ENCODE data around the gene TMIGD1. TPM values are rescaled to one million over a fixed set of nuclear protein-coding genes. Genes with fewer than 3 reads are reported as not detected.

The TMIGD1 gene
- polyA plus RNA-seq, 3 donors: not detected

DNA sequence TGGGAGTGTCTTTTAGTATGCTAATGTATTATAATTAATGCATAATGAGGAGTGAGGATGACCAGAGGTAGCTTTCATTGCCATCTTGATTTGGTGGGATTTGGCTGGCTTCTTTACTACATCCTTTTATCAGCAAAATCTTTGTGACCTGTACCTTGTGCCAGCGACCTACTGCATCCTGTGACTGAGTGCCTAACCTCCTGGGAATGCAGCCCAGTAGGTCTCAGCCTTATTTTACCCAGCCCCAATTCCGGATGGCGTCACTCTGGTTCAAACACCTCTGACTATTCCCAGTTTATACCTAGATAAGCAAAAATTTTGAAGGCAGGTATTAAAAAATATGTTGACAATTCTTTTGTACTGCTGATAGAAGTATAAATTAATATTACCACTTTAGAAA, 31.6 kb downstream of the TMIGD1 start:
- H3K27ac ChIP-seq (ENCODE audit: low read depth, low read length): no peak overlapping the region
- WGBS, 3 donors: 82 to 87% (median 83%) methylated on average over 3 of the region's 3 CpGs

DNA sequence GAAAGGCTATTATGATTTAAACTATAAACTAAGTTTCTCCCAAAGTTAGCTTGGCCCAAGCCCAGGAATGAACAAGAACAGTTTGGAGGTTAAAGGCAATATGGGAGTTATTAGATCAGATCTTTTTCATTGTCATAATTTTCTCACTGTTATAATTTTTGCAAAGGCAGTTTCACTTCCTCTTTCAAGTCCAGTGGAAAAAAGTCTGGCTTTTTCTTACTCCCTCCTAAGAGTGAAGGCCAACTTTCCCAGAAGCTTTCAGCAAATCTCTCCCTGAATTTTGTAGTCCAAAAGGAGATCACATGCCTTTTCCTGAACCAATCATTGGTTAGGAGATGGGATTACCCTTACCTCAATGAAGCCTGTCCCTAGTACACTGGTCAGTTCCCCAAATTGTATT, 33.0 kb downstream of the TMIGD1 start:
- no peak overlapping the region for H3K27ac ChIP-seq (ENCODE audit: low read depth, low read length)

DNA sequence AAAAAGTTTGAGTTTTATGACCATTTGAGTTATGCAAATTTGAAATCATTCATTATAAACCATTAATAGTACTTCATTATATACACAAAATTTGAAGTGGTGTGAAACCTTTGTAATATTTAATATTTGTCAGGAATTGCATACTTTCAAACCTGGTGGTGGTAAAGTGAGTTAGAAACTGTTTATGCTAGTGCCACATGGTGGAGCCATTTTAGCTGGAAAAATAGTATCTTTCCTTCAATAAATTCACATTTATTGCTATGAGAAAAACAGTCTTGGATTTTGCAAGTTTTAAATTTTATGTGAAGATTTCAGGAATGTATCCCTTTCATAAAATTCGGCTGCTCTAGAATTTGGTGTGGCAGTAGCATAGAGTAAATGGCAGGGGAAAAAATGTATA, 34.9 kb downstream of the TMIGD1 start:
- 76 to 82% (median 82%) methylated on average over 1 of the region's 1 CpG for WGBS, 3 donors
- no peak overlapping the region for H3K27ac ChIP-seq (ENCODE audit: low read depth, low read length)

DNA sequence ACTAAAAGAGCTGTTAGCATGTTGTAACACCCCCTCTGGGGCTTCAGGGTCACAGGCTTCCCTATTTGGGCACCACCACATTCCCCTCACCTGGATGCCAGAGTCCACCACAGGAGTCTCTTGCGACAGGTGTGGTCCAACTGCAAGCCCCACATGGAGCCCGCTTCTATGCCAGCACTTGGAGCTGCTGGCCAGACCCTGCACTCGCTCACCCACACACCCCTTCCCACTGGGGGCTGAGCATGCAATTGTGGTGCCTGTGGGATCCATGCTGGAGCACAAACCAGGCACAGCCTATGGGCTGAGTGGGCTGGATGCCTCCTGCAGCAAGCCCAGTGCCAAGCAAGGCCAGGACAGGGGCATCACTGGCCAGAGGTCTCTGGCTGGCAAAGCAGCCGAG, 36.1 kb downstream of the TMIGD1 start:
- H3K27ac ChIP-seq (ENCODE audit: low read depth, low read length): no peak overlapping the region
- WGBS, 3 donors: 91 to 95% (median 93%) methylated on average over 4 of the region's 4 CpGs

DNA sequence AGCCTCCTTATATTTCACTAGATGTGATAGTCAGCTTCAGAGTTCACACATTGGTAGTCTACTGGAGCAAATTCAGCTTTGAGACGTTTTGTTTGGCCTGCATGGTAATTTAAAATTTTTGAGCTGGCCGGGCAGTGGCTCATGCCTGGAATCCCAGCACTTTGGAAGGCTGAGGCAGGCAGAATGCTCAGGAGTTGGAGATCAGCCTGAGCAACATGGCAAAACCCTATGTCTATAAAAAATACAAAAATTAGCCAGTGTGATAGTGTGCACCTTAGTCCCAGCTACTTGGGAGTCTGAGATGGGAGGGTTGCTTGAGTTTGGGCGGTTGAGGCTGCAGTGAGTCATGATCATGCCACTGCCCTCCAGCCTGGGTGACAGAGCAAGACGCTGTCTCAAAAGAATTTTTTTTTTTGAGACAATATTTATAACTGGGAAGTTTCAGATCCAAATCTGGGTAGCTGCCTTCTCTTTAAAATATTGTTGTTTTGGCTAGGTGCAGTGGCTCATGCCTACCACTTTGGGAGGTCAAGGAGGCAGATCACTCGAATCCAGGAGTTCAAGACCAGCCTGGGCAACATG, 37.3 kb downstream of the TMIGD1 start:
- 67 to 76% (median 73%) methylated on average over 5 of the region's 5 CpGs for WGBS, 3 donors
- no peak overlapping the region for H3K27ac ChIP-seq (ENCODE audit: low read depth, low read length)

DNA sequence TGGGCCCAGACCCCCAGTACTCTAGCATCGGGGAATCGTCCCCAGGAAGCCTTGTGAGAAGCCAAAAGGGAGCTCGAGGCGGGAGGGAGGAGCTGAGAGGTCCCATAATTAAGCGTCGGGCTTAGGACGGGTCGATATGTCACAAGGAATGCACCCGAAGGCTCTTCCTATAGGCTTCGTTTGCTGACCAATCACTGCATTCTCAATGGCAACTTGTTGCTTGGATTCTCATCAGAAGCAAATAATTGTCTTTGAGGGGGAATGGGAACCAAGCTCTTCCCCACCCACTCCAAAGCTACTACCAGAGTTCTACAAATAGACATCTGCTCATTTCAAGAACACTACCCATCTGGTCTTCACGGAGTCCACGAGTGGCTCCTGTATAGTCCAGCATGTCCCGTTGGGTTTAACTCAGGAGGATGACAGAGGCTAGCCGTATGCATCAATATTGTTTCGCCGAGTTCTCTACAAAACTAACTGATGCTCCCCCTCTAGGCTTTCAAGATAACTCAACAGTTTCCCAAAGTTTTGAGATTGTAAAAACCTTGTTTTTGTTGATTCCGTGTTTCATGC, 41.5 kb downstream of the TMIGD1 start:
- no peak overlapping the region for H3K27ac ChIP-seq (ENCODE audit: low read depth, low read length)
- WGBS, 3 donors: 28 to 32% (median 29%) methylated on average over 17 of the region's 17 CpGs

DNA sequence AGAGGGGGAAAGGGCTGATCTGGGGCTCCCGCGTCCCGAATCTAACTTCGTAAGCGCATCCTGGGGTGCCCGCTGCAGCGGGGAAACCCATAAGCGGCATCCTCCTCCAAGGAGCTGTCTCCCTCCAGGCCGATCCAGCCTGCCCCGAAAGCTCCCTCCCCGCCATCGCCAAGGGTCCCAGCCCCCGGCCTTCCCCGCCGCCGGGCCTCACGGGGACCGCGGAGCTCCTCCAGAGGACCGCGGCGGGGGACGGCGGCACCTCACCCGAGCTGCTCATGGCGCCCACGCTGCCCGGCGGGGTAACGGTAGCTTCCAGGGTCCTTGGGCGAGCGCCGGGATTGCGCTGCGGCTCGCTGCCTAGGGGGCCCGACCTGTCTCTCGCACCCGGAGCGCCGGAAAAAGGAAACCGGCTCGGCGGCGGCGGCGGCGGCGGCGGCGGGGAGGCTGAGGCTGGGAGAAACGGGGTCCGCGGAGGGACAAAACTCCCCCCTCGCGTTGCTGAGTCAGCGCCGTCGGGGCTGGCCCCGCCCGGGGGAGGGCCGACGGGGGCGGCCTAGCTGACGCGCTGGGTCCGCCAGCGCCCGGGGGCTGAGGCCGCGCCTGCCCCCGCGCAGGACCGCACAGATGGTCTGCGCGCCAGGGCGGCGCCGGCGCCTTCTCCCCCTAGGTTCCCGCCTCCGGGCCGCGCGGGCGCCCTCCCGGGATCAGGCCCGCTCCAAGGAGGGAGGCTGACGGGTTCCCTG, 42.1 kb downstream of the TMIGD1 start, which contains the start of gene BLMH:
Gene BLMH, minus strand, starts transcription at position 402 of the 743 bp plus-strand sequence. Its CDS starts 125 bp downstream, at position 277.
- no peak within 1 kb of the TSS for H3K27ac ChIP-seq (ENCODE audit: low read depth, low read length)
- 0 to 1% (median 0%) methylated on average over 67 to 88 of the region's 89 CpGs for WGBS, 3 donors

DNA sequence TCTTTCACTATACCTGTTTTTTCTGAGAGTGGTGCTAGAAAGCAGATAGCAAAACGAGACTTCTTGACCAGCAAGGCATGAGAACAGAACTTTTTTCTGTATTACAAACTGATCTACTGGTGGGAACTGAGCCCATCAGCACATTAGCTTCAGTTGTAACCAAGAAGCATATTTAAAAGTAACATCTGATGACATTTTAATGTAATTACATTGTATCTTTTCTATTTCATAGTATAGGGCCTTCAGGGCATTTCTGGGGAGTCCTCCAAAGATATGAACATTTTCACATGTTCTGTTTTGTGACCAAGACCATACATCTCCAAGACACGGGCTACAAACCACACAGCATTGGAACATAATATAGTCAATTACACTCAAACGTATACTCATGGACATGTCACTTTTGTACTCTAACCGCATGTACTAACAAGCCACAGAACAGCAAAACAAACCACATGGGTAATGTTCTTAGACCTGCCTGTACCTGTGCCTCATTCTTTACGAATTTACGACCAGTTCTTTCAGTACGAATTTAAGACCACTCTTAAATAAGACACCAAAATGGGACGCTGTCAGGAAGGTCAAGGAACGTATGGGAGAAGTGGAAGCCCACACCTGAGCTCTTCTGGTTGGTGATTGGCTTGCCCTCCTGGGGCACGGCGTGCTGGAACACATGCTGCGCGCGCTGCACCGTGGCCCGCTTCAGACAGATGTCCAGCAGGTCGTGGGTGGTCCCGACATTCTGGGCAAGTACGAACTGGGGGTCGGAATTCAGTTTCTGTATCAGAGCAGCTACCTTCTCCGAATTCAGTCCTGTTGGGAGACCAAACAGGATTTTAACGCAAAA, 42.9 kb downstream of the TMIGD1 start:
- 4 to 5% (median 4%) methylated on average over 22 of the region's 22 CpGs for WGBS, 3 donors
- no peak overlapping the region for H3K27ac ChIP-seq (ENCODE audit: low read depth, low read length)

DNA sequence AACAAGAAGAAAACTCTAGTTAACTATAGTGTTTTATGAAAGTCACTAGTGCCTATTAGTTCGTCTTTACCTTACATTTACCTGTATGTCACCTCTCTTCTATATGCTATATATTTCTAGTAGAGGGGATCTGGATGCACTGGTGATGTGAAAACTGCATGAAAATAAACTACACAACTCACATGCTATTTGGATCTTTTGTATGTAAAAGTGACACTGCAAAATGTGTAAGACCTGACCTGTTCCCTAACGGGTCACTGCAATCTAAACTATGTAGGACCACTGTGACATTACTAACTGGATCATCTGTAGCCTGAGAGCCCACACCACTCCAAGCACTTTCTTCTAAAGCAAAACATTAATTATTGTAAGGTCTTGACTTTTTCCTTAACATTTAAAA, 43.8 kb downstream of the TMIGD1 start:
- WGBS, 3 donors: 72 to 86% (median 84%) methylated on average over 2 of the region's 2 CpGs
- H3K27ac ChIP-seq (ENCODE audit: low read depth, low read length): no peak overlapping the region

DNA sequence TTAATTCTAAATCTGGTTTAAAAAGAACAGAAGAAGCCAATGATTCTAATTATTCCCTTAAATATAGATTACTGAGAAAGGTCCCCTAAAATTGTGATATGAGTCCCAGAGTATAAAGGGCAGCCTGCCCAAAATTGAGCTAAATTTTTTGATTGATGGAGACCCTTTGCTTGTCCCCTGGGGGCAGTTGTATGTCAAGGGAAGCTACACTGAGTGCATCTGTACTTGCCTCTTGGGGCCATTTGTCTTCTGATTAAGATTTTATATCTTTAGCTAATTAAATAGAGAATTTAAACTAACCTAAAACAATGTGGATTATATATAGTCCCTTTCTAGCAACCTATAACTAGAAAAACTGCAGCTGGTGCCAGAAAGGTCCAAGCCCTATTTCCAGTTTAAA, 54.7 kb downstream of the TMIGD1 start:
- H3K27ac ChIP-seq (ENCODE audit: low read depth, low read length): no peak overlapping the region

DNA sequence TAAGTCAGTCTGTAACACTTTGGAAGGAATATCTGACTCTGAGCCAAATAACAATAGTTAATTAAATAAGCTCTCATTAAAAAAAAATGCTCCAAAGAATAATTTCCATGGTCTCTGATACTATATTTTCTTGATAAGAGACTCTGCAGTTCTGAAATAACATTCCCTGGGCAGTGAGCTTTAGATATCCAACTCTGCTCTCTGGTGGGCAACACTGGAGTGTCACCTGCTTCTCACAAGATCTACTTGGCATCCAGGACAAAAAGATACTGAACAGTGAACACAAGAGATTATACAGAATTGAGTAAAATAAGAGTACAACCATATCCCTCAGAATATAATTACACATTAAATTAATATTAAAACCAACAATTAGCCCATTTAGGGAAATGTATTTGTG, 55.8 kb downstream of the TMIGD1 start:
- H3K27ac ChIP-seq (ENCODE audit: low read depth, low read length): no peak overlapping the region

DNA sequence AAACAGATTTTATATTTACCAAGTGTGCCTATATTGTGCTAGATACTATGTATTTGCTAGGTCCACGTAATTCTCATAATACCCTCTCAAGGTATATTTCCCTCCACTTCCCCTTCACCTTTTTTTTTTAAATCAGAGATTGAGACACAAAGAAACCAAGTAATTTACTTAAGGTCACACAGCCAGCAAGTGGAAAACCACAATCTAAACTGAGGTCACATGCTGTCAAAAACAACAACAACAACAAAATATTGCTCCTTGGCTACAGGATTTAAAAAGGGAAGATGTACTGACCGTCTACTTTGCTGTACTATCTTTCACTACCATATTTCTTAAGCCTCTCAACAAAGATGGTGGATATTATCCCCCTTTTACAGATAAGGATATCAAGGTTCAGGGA, 57.9 kb downstream of the TMIGD1 start:
- 87 to 96% (median 93%) methylated on average over 2 of the region's 2 CpGs for WGBS, 3 donors
- H3K27ac ChIP-seq (ENCODE audit: low read depth, low read length): no peak overlapping the region

DNA sequence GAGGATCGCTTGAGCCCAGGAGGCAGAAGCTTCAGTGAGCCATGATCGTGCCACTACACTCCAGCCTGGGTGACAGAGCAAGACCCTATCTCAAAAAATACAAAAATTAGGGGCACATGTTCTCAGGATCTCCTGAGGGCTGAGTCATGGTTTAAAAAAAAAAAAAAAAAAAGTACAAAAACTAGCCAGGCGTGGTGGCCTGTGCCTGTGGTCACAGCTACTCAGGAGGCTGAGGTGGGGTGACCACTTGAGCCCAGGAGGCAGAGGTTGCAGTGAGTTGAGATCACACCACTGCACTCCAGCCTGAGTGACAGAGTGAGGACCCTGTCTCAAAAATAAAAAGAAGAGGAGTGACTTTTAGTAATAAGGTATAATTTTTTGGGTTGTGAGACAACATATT, 59.0 kb downstream of the TMIGD1 start:
- no peak overlapping the region for H3K27ac ChIP-seq (ENCODE audit: low read depth, low read length)
- WGBS, 3 donors: 93 to 96% (median 96%) methylated on average over 3 of the region's 3 CpGs

DNA sequence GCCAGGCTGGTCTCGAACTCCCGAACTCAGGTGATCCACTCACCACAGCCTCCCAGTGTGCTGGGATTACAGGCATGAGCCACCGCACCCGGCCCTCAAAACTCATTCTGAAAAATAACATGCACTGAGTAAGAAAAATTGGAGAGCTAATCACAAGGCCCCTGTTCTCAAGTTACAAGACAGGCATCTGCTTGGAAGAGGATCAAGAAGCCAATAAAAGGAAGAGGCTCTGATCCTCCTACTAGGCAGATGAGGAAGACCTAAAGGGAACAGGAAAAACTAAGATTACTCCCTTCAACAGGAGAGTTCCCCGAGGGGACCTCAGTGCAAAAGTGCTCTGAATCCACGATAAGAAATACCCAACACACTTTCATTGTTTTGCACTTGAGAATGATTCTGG, 60.5 kb downstream of the TMIGD1 start:
- 90 to 94% (median 93%) methylated on average over 6 of the region's 6 CpGs for WGBS, 3 donors
- no peak overlapping the region for H3K27ac ChIP-seq (ENCODE audit: low read depth, low read length)

DNA sequence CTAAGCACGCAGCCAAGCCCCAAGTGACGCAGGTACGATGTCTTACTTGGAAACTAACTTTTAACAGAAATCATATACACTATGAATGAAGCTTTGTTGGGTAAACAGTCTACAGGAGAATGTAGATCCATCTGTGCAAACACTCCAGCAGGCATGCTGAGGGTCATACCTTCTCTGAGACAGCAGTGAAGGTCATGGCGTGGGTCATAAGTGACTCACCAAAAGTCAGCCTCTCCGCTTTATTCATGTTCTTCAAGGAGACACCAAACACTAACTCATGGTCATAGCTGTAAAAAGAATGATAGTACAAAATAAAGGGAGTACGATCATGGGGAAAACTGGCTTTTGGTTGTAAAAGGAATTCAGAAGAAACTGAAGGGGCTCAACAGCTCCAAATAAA, 62.8 kb downstream of the TMIGD1 start:
- 93 to 98% (median 97%) methylated on average over 6 of the region's 6 CpGs for WGBS, 3 donors
- no peak overlapping the region for H3K27ac ChIP-seq (ENCODE audit: low read depth, low read length)

DNA sequence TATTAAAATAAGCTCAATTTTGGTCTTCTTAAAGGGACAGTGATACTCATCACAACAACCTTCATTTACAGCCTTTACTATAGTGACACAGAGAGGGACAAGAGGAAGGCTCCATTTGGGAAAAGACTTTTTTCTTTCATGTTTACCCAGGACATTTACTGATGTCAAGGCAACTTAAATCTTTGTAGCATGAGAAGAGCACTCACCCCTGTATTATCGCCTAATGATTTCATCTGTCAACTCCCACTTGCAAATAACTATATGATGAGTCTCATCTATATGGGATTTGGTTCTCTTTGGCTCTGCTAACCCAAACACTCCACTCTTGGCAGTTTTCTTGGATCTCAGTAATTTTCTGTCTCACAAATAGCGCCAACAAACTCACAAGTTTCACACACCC, 66.2 kb downstream of the TMIGD1 start:
- H3K27ac ChIP-seq (ENCODE audit: low read depth, low read length): no peak overlapping the region
- WGBS, 3 donors: 91 to 97% (median 94%) methylated on average over 2 of the region's 2 CpGs
